CD14-positive monocyte (primary cell): ENCODE data around the gene SCOC. TPM values are rescaled to one million over a fixed set of nuclear protein-coding genes. Genes with fewer than 3 reads are reported as not detected.

Experiments
- DNase-seq, 3 donors: peaks; one replicate each; pipeline ENCODE4 v3.0.0-alpha.2; 2011 to 2022
- H2AFZ ChIP-seq: 2 replicates; pipeline ENCODE4 v1.6.0; 2012; ENCODE audit warnings: mild to moderate bottlenecking, low read depth, low read length, inconsistent platforms; ENCODE audit not compliant: insufficient read depth, poor library complexity, severe bottlenecking
- H3K27ac ChIP-seq, 2 donors: 1 replicate in 1 of 2; 2 replicates in 1 of 2; pipeline ENCODE4 v1.5.1; 2012 to 2013; ENCODE audit warnings: low read length in 2 of 2, control low read depth in 1 of 2, inconsistent platforms in 1 of 2, low read depth in 1 of 2, mild to moderate bottlenecking in 1 of 2
- H3K27me3 ChIP-seq, 2 donors: one replicate each; pipeline versions ENCODE4 v1.6.0 to v1.6.1; 2011 to 2013; ENCODE audit warnings: low read length in 2 of 2; ENCODE audit not compliant: control insufficient read depth in 2 of 2, insufficient read depth in 2 of 2
- H3K36me3 ChIP-seq, 2 donors: replicated peaks in 1 of 2; 1 replicate in 1 of 2; 2 replicates in 1 of 2; pipeline versions ENCODE4 v1.5.1 to v1.6.1; 2012 to 2013; ENCODE audit warnings: low read length in 2 of 2, control low read depth in 1 of 2, inconsistent platforms in 1 of 2, mild to moderate bottlenecking in 1 of 2; ENCODE audit not compliant: insufficient read depth in 2 of 2, control insufficient read depth in 1 of 2
- H3K4me1 ChIP-seq, 2 donors: 1 replicate in 1 of 2; 2 replicates in 1 of 2; pipeline versions ENCODE4 v1.5.1 to v1.6.1; 2012 to 2013; ENCODE audit warnings: low read length in 2 of 2, control low read depth in 1 of 2, inconsistent platforms in 1 of 2, mild to moderate bottlenecking in 1 of 2, moderate library complexity in 1 of 2; ENCODE audit not compliant: insufficient read depth in 2 of 2, control insufficient read depth in 1 of 2
- H3K4me2 ChIP-seq: replicated peaks from 2 replicates; pipeline ENCODE3; 2012; ENCODE audit warnings: low read length, moderate library complexity, mild to moderate bottlenecking; ENCODE audit not compliant: poor library complexity, severe bottlenecking; ENCODE audit errors: extremely low read depth
- H3K4me3 ChIP-seq, 3 experiments: fragments of 200-600 bp in 1 of 3; sonication (generic) in 1 of 3; replicated peaks in 1 of 3; 1 replicate in 2 of 3; 2 replicates in 1 of 3; pipeline ENCODE4 v1.5.1; 2011 to 2013; ENCODE audit warnings: low read length in 3 of 3, mild to moderate bottlenecking in 3 of 3, control low read depth in 2 of 3, low read depth in 2 of 3, inconsistent platforms in 1 of 3, moderate library complexity in 1 of 3
- H3K79me2 ChIP-seq: 2 replicates; pipeline ENCODE4 v1.6.0; 2012; ENCODE audit warnings: mild to moderate bottlenecking, control low read depth, inconsistent platforms, low read length, moderate library complexity; ENCODE audit not compliant: insufficient read depth
- H3K9ac ChIP-seq: 2 replicates; pipeline ENCODE4 v1.6.0; 2017; ENCODE audit warnings: low read length, mild to moderate bottlenecking; ENCODE audit not compliant: insufficient read depth, poor library complexity, severe bottlenecking
- H3K9me3 ChIP-seq, 2 donors: replicated peaks in 1 of 2; 1 replicate in 1 of 2; 2 replicates in 1 of 2; pipeline versions ENCODE4 v1.5.1 to v1.6.1; 2012 to 2013; ENCODE audit warnings: low read length in 2 of 2, control low read depth in 1 of 2; ENCODE audit not compliant: control insufficient read depth in 1 of 2, insufficient read depth in 1 of 2
- H4K20me1 ChIP-seq: 2 replicates; pipeline ENCODE4 v1.6.0; 2012; ENCODE audit warnings: mild to moderate bottlenecking, low read length, control low read depth, moderate library complexity; ENCODE audit not compliant: insufficient read depth
- H3K27ac Mint-ChIP-seq, 7 donors: one replicate each; pipeline ENCODE4 v1.8.0; 2020; ENCODE audit warnings: mild to moderate bottlenecking in 7 of 7, mixed read lengths in 7 of 7, moderate library complexity in 6 of 7, inconsistent platforms in 2 of 7
- H3K27me3 Mint-ChIP-seq, 3 donors: one replicate each; pipeline ENCODE4 v1.8.0; 2021 to 2022; ENCODE audit warnings: low read depth in 3 of 3, mild to moderate bottlenecking in 3 of 3, mixed read lengths in 3 of 3, moderate library complexity in 3 of 3, inconsistent platforms in 1 of 3
- H3K36me3 Mint-ChIP-seq, 2 donors: one replicate each; pipeline ENCODE4 v1.8.0; 2020; ENCODE audit warnings: mixed read lengths in 2 of 2, inconsistent platforms in 1 of 2, mild to moderate bottlenecking in 1 of 2
- H3K4me1 Mint-ChIP-seq: one replicate; pipeline ENCODE4 v1.8.0; 2020; ENCODE audit warnings: mild to moderate bottlenecking, mixed read lengths
- H3K4me3 Mint-ChIP-seq, 2 donors: one replicate each; pipeline ENCODE4 v1.8.0; 2020; ENCODE audit warnings: mild to moderate bottlenecking in 2 of 2, mixed read lengths in 2 of 2, moderate library complexity in 1 of 2
- H3K9me3 Mint-ChIP-seq, 7 donors: one replicate each; pipeline ENCODE4 v1.8.0; 2020 to 2022; ENCODE audit warnings: mixed read lengths in 7 of 7, mild to moderate bottlenecking in 6 of 7, moderate library complexity in 6 of 7, inconsistent platforms in 2 of 7
- CTCF ChIP-seq: fragments of 200-600 bp; IDR thresholded peaks from one replicate; pipeline ENCODE4 v1.8.0; 2022; ENCODE audit warnings: antibody characterized with exemption, mild to moderate bottlenecking
- WGBS: methylation state at CpG from one replicate; pipeline ENCODE4 v1.1.5; 2013; ENCODE audit warnings: missing lambda C conversion rate; ENCODE audit not compliant: insufficient coverage; 5-methylcytosine and 5-hydroxymethylcytosine counted together
- intact Hi-C, 2 donors: fragments of 100-400 bp; cut with micrococcal nuclease; formaldehyde crosslinking; loops; one replicate each; pipeline versions ENCODE4 v1.15.0 to v1.15.1; 2023
- polyA plus RNA-seq, 3 donors: library from polyadenylated mRNA; depleted of rRNA in 1 of 3; unstranded in 2 of 3; stranded (reverse) in 1 of 3; fragments of 300-500 nt in 2 of 3; fragments of >200 nt in 1 of 3; fragmentation: Illumina TruSeq in 2 of 3; gene quantifications; 1 replicate in 2 of 3; 2 replicates in 1 of 3; pipeline ENCODE4 v1.2.3, GENCODE V29; 2012 to 2021

SCOC gene
- polyA plus RNA-seq, 3 donors = 5.3 to 22.6 (median 21.2) TPM

GRCh38 chr4:140372751-140373327, 607 bp upstream of the SCOC start:
- TF ChIP-seq CTCF = no peak
- H3K27ac Mint-ChIP-seq = no peak overlapping the region
- DNase-seq = peak; percentile 10 to 38 (median 29)

GRCh38 chr4:140374130-140374477, 658 bp downstream of the SCOC start:
- H3K36me3 Mint-ChIP-seq = peaks cover 2% of the 10 kb centered on the region in 2 donors
- intact Hi-C loops = loop anchor here in 1 of 2 donors (5.0 kb wide), 1 partner anchor 148 kb away; the partner anchor contains the start of gene ELMOD2
- Histone ChIP-seq H3K9me3 (no peaks in the 10 kb centered on the region), H4K20me1 (peaks cover 7% of the 10 kb centered on the region), H3K79me2 (peaks cover 36% of the 10 kb centered on the region), H3K4me3 (peak overlapping the region; percentile 74 to 86 (median 85)), H3K27me3 (no peaks in the 10 kb centered on the region), H3K4me1 (peaks cover 15 to 16% of the 10 kb centered on the region in 2 donors), H3K27ac (peak overlapping the region in 1 of 2 donors; percentile 75), H2AFZ (peak overlapping the region; percentile 96), H3K9ac (peak overlapping the region; percentile 75), H3K4me2 (peak overlapping the region; percentile 95), H3K36me3 (peaks cover 0 to 2% of the 10 kb centered on the region in 2 donors)
- H3K9me3 Mint-ChIP-seq = no peaks in the 10 kb centered on the region
- peaks cover 22% of the 10 kb centered on the region for H3K4me1 Mint-ChIP-seq
- H3K4me3 Mint-ChIP-seq = no peak overlapping the region
- no peaks in the 10 kb centered on the region for H3K27me3 Mint-ChIP-seq
- TF ChIP-seq CTCF = no peak
- H3K27ac Mint-ChIP-seq = peak overlapping the region in 5 of 7 donors; percentile 28 to 82 (median 50)
- peak in 2 of 3 donors; percentile 20 to 22 for DNase-seq
- WGBS = 33% methylated on average over 3 of the region's 8 CpGs

More at GRCh38 chr4:140372751-140373327, 607 bp upstream of the SCOC start:
- WGBS = under 1% methylated on average over 12 of the region's 21 CpGs
- Histone ChIP-seq H2AFZ (peak overlapping the region; percentile 96), H3K4me3 (peak overlapping the region; percentile 74 to 86 (median 85)), H3K27me3 (no peaks in the 10 kb centered on the region), H3K79me2 (peaks cover 36% of the 10 kb centered on the region), H3K9ac (peak overlapping the region; percentile 75), H3K27ac (peak overlapping the region; percentile 40 to 75), H4K20me1 (peaks cover 7% of the 10 kb centered on the region), H3K4me2 (peak overlapping the region; percentile 95), H3K36me3 (no peaks in the 10 kb centered on the region), H3K4me1 (peaks cover 15 to 16% of the 10 kb centered on the region in 2 donors), H3K9me3 (no peaks in the 10 kb centered on the region)
- Mint-ChIP-seq H3K27me3 (no peaks in the 10 kb centered on the region), H3K36me3 (no peaks in the 10 kb centered on the region), H3K9me3 (no peaks in the 10 kb centered on the region), H3K4me3 (no peak overlapping the region), H3K4me1 (peaks cover 22% of the 10 kb centered on the region)
- intact Hi-C loops = loop anchor here in 1 of 2 donors (5.0 kb wide), 1 partner anchor 149 kb away; the partner anchor contains the start of gene ELMOD2
